ENCODE measurements around the gene PLCB3. TPM values are rescaled to one million over a fixed set of nuclear protein-coding genes. Genes with fewer than 3 reads are reported as not detected.

The PLCB3 gene
- polyA plus RNA-seq, 1 donor from 2014 or later = 2.1 TPM

- Histone ChIP-seq H3K36me3 (ENCODE audit: insufficient read depth, low read length) (no peaks in the 10 kb centered on the region), H3K79me2 (replicated peaks; ENCODE audit: insufficient read depth, low read length) (no peaks in the 10 kb centered on the region), H3K4me3 (ENCODE audit: low read length) (no peak overlapping the region), H3K27me3 (ENCODE audit: insufficient read depth, low read depth, low read length) (peaks cover 94% of the 10 kb centered on the region), H3K9me2 (ENCODE audit: insufficient read depth, low read length) (no peaks in the 10 kb centered on the region), H4K20me1 (ENCODE audit: insufficient read depth) (no peaks in the 10 kb centered on the region), H3K4me2 (ENCODE audit: low read length) (no peak overlapping the region), H3K9me3 (ENCODE audit: low read length) (no peaks in the 10 kb centered on the region), H2AFZ (ENCODE audit: low read depth, low read length) (no peak overlapping the region), H3K27ac (ENCODE audit: low read length) (no peak overlapping the region), H3K9ac (ENCODE audit: low read length) (no peak overlapping the region), H3F3A (ENCODE audit: insufficient read depth, low read length, poor library complexity, severe bottlenecking) (no peaks in the 10 kb centered on the region)
- no peak for TF ChIP-seq MXI1 (conservative IDR thresholded peaks at IDR 0.05; ENCODE audit: poor library complexity, severe bottlenecking)
- TF ChIP-seq CTCF (IDR thresholded peaks at IDR 0.05; ENCODE audit: poor library complexity, severe bottlenecking) = no peak
- no peak for TF ChIP-seq EP300 (conservative IDR thresholded peaks at IDR 0.05; ENCODE audit: poor library complexity, severe bottlenecking)
- TF ChIP-seq REST (IDR thresholded peaks at IDR 0.05; ENCODE audit: borderline replicate concordance) = no peak
- no peak for TF ChIP-seq POLR2AphosphoS5 (IDR thresholded peaks at IDR 0.05)
- TF ChIP-seq SMC3 (conservative IDR thresholded peaks at IDR 0.05; ENCODE audit: poor library complexity) = no peak
- no peak for TF ChIP-seq EZH2 (IDR thresholded peaks at IDR 0.05; ENCODE audit: borderline replicate concordance, insufficient read depth, low read length, poor library complexity, severe bottlenecking)
- TF ChIP-seq RAD21 (conservative IDR thresholded peaks at IDR 0.05) = no peak
- TF ChIP-seq TAF1 (IDR thresholded peaks at IDR 0.05; ENCODE audit: low read depth) = no peak
These were observed 44.4 kb downstream of the PLCB3 start for GRCh38 chr11:64295760-64296159.

- Histone ChIP-seq H3K9ac (ENCODE audit: low read length) (no peak overlapping the region), H4K20me1 (ENCODE audit: insufficient read depth) (no peaks in the 10 kb centered on the region), H3K27me3 (ENCODE audit: insufficient read depth, low read depth, low read length) (peaks cover 94% of the 10 kb centered on the region), H3K27ac (ENCODE audit: low read length) (no peak overlapping the region), H3K4me3 (ENCODE audit: low read length) (no peak overlapping the region), H3K9me2 (ENCODE audit: insufficient read depth, low read length) (no peaks in the 10 kb centered on the region), H2AFZ (ENCODE audit: low read depth, low read length) (no peak overlapping the region), H3F3A (ENCODE audit: insufficient read depth, low read length, poor library complexity, severe bottlenecking) (no peaks in the 10 kb centered on the region), H3K79me2 (replicated peaks; ENCODE audit: insufficient read depth, low read length) (no peaks in the 10 kb centered on the region), H3K4me2 (ENCODE audit: low read length) (no peak overlapping the region), H3K36me3 (ENCODE audit: insufficient read depth, low read length) (no peaks in the 10 kb centered on the region), H3K9me3 (ENCODE audit: low read length) (no peaks in the 10 kb centered on the region)
- TF ChIP-seq RAD21 (conservative IDR thresholded peaks at IDR 0.05) (no peak), SMC3 (conservative IDR thresholded peaks at IDR 0.05; ENCODE audit: poor library complexity) (no peak), REST (IDR thresholded peaks at IDR 0.05; ENCODE audit: borderline replicate concordance) (no peak), TAF1 (IDR thresholded peaks at IDR 0.05; ENCODE audit: low read depth) (no peak), EP300 (conservative IDR thresholded peaks at IDR 0.05; ENCODE audit: poor library complexity, severe bottlenecking) (no peak), POLR2AphosphoS5 (IDR thresholded peaks at IDR 0.05) (no peak), CTCF (IDR thresholded peaks at IDR 0.05; ENCODE audit: poor library complexity, severe bottlenecking) (no peak), EZH2 (IDR thresholded peaks at IDR 0.05; ENCODE audit: borderline replicate concordance, insufficient read depth, low read length, poor library complexity, severe bottlenecking) (no peak), MXI1 (conservative IDR thresholded peaks at IDR 0.05; ENCODE audit: poor library complexity, severe bottlenecking) (no peak)
These were observed 44.9 kb downstream of the PLCB3 start for GRCh38 chr11:64296236-64296635.
